Activated CD4-positive, alpha-beta T cell treated with anti-CD3 and anti-CD28 coated beads for 24 hours (primary cell): Measurements from ENCODE around the gene TMEM238.

Experiments
- DNase-seq, 2 donors: peaks; one replicate each; pipeline ENCODE4 v3.0.0-alpha.2; 2020; ENCODE audit warnings: low read depth in 2 of 2

TMEM238 gene

GRCh38 chr19:55377356-55378131 lies 6.5 kb downstream of the TMEM238 start:
- no peak for DNase-seq

- DNase-seq = no peak
These were observed 7.7 kb downstream of the TMEM238 start, which contains the start of gene TMEM190 for GRCh38 chr19:55376241-55376933. TMEM190 (plus strand) TSS chr19:55376826; CDS start chr19:55376854, 28 bp downstream.

GRCh38 chr19:55373993-55374757 lies 9.9 kb downstream of the TMEM238 start:
- DNase-seq = no peak

GRCh38 chr19:55373306-55373992 lies 10.6 kb downstream of the TMEM238 start:
- DNase-seq = no peak

GRCh38 chr19:55372316-55373081 lies 11.6 kb downstream of the TMEM238 start:
- no peak for DNase-seq

- no peak for DNase-seq
These were observed 13.6 kb downstream of the TMEM238 start, which contains the start of gene IL11 for GRCh38 chr19:55370305-55370988. IL11 (minus strand) TSS chr19:55370463; CDS start chr19:55370310, 153 bp downstream.

- DNase-seq = peak in 1 of 2 donors; percentile 33
These were observed 14.3 kb downstream of the TMEM238 start for GRCh38 chr19:55369653-55370304.

GRCh38 chr19:55368701-55369563 lies 15.2 kb downstream of the TMEM238 start:
- no peak for DNase-seq

- DNase-seq = no peak
These were observed 16.0 kb downstream of the TMEM238 start for GRCh38 chr19:55368106-55368505.

- DNase-seq = no peak
These were observed 17.3 kb downstream of the TMEM238 start for GRCh38 chr19:55366790-55367189.

- DNase-seq = no peak
These were observed 18.1 kb downstream of the TMEM238 start for GRCh38 chr19:55365964-55366363.

- no peak for DNase-seq
These were observed 18.8 kb downstream of the TMEM238 start for GRCh38 chr19:55365245-55365644.

- DNase-seq = no peak
These were observed 20.9 kb downstream of the TMEM238 start, which contains the start of gene GARIN5B for GRCh38 chr19:55362990-55363716. GARIN5B (minus strand) TSS chr19:55363260; CDS start chr19:55363066, 194 bp downstream.

- DNase-seq = no peak
These were observed 21.7 kb downstream of the TMEM238 start for GRCh38 chr19:55362174-55362989.

GRCh38 chr19:55360902-55361301 lies 23.2 kb downstream of the TMEM238 start:
- DNase-seq = no peak

- DNase-seq = no peak
These were observed 24.9 kb downstream of the TMEM238 start for GRCh38 chr19:55358943-55359908.
